B cell (primary cell): ENCODE results near the gene AGBL3. TPM values are rescaled to one million over a fixed set of nuclear protein-coding genes. Genes with fewer than 3 reads are reported as not detected.

Experiments used
- ATAC-seq: fragments of 200-7000 bp; cut with Tn5 transposase; one replicate; pipeline ENCODE4 v1.10.0; 2021; ENCODE audit warnings: low read depth, mild to moderate bottlenecking, moderate number of reproducible peaks, moderate library complexity
- CTCF ChIA-PET: fragments of 350-600 bp; sonication (Branson Sonifier 250); formaldehyde crosslinking; loops from one replicate; lab custom pipeline; 2021; ENCODE audit warnings: antibody characterized with exemption, inconsistent platforms; lab: Charles Lee
- POLR2A ChIA-PET: fragments of 350-600 bp; sonication (Branson Sonifier 250); formaldehyde crosslinking; loops from one replicate; lab custom pipeline; 2021; ENCODE audit warnings: antibody characterized with exemption; lab: Charles Lee
- DNase-seq: peaks from one replicate; pipeline ENCODE4 v3.0.0; 2013
- H2AFZ ChIP-seq: 2 replicates; pipeline ENCODE4 v1.6.1; 2012; ENCODE audit warnings: mild to moderate bottlenecking, low read depth, low read length; ENCODE audit not compliant: insufficient read depth, poor library complexity, severe bottlenecking
- H3K27ac ChIP-seq, 2 donors: 1 replicate in 1 of 2; 2 replicates in 1 of 2; pipeline ENCODE4 v1.5.1; 2012 to 2013; ENCODE audit warnings: low read length in 2 of 2, mild to moderate bottlenecking in 2 of 2, moderate library complexity in 1 of 2
- H3K27me3 ChIP-seq, 4 experiments: fragments of 200-600 bp in 1 of 4; sonication (generic) in 1 of 4; replicated peaks in 1 of 4; 1 replicate in 2 of 4; 2 replicates in 2 of 4; pipeline versions ENCODE4 v1.6.1 to v1.7.0; 2013 to 2016; ENCODE audit warnings: low read length in 3 of 4, mild to moderate bottlenecking in 2 of 4, mixed read lengths in 1 of 4, moderate library complexity in 1 of 4; ENCODE audit not compliant: insufficient read depth in 4 of 4, control insufficient read depth in 3 of 4; ENCODE audit errors: control extremely low read depth in 1 of 4
- H3K36me3 ChIP-seq, 2 experiments: replicated peaks in 1 of 2; 1 replicate in 1 of 2; 2 replicates in 1 of 2; pipeline versions ENCODE4 v1.6.1 to v1.7.1; 2013; ENCODE audit warnings: low read length in 1 of 2; ENCODE audit not compliant: insufficient read depth in 2 of 2, control insufficient read depth in 1 of 2; ENCODE audit errors: control extremely low read depth in 1 of 2, extremely low read depth in 1 of 2
- H3K4me1 ChIP-seq, 2 donors: fragments of 200-600 bp in 1 of 2; sonication (generic) in 1 of 2; 1 replicate in 1 of 2; 2 replicates in 1 of 2; pipeline versions ENCODE4 v1.5.1 to v1.6.1; 2013 to 2017; ENCODE audit warnings: low read length in 2 of 2; ENCODE audit not compliant: control insufficient read depth in 2 of 2, insufficient read depth in 2 of 2
- H3K4me2 ChIP-seq: replicated peaks from 2 replicates; pipeline ENCODE3; 2012; ENCODE audit warnings: mild to moderate bottlenecking, low read depth, low read length; ENCODE audit not compliant: poor library complexity, severe bottlenecking
- H3K4me3 ChIP-seq, 5 experiments: fragments of 200-600 bp in 1 of 5; sonication (generic) in 1 of 5; 1 replicate in 3 of 5; 2 replicates in 2 of 5; pipeline versions ENCODE4 v1.5.1 to v1.7.0; 2011 to 2016; ENCODE audit warnings: low read length in 4 of 5, mild to moderate bottlenecking in 4 of 5, low read depth in 2 of 5, control low read depth in 1 of 5, moderate library complexity in 1 of 5; ENCODE audit not compliant: insufficient read depth in 1 of 5; ENCODE audit errors: control extremely low read depth in 1 of 5, extremely low read depth in 1 of 5
- H3K79me2 ChIP-seq: fragments of 200-600 bp; sonication (generic); one replicate; pipeline ENCODE4 v1.6.0; 2016; ENCODE audit warnings: low read length; ENCODE audit not compliant: control insufficient read depth, insufficient read depth
- H3K9ac ChIP-seq: fragments of 200-600 bp; sonication (generic); 2 replicates; pipeline ENCODE4 v1.6.1; 2017; ENCODE audit warnings: mild to moderate bottlenecking, low read length, moderate library complexity
- H3K9me3 ChIP-seq, 3 donors: one replicate each; pipeline versions ENCODE4 v1.6.1 to v1.7.1; 2013; ENCODE audit warnings: low read length in 2 of 3; ENCODE audit not compliant: control insufficient read depth in 2 of 3, insufficient read depth in 1 of 3; ENCODE audit errors: control extremely low read depth in 1 of 3
- H4K20me1 ChIP-seq: 2 replicates; pipeline ENCODE4 v1.6.0; 2012; ENCODE audit warnings: mild to moderate bottlenecking, low read length; ENCODE audit not compliant: insufficient read depth, control insufficient read depth, poor library complexity, severe bottlenecking
- H3K27ac Mint-ChIP-seq: one replicate; pipeline ENCODE4 v1.8.0; 2021; ENCODE audit warnings: mixed read lengths
- H3K27me3 Mint-ChIP-seq: one replicate; pipeline ENCODE4 v1.8.0; 2021; ENCODE audit warnings: mixed read lengths
- H3K4me1 Mint-ChIP-seq: one replicate; pipeline ENCODE4 v1.8.0; 2021; ENCODE audit warnings: mixed read lengths
- H3K4me3 Mint-ChIP-seq: one replicate; pipeline ENCODE4 v1.8.0; 2021; ENCODE audit warnings: mixed read lengths
- H3K9me3 Mint-ChIP-seq: one replicate; pipeline ENCODE4 v1.8.0; 2022; ENCODE audit warnings: mixed read lengths; ENCODE audit not compliant: insufficient read depth
- CTCF ChIP-seq: fragments of 200-600 bp; IDR thresholded peaks from one replicate; pipeline ENCODE4 v1.8.0; 2022; ENCODE audit warnings: antibody characterized with exemption, mild to moderate bottlenecking
- EZH2 ChIP-seq: IDR thresholded peaks from 2 replicates; pipeline ENCODE4 v1.6.1; 2012; ENCODE audit warnings: borderline replicate concordance, low read depth, mild to moderate bottlenecking, moderate library complexity, low read length; ENCODE audit not compliant: insufficient read depth, poor library complexity, severe bottlenecking
- WGBS: methylation state at CpG from one replicate; pipeline ENCODE4 v1.1.5; 2013; ENCODE audit warnings: missing lambda C conversion rate; ENCODE audit not compliant: insufficient coverage; 5-methylcytosine and 5-hydroxymethylcytosine counted together
- intact Hi-C: fragments of 100-400 bp; cut with micrococcal nuclease; formaldehyde crosslinking; loops from one replicate; pipeline ENCODE4 v1.10.0; 2022
- polyA plus RNA-seq: library from polyadenylated mRNA; depleted of rRNA; stranded (reverse); fragments of >200 nt; gene quantifications from 2 replicates; pipeline ENCODE4 v1.2.3, GENCODE V29; 2012
- total RNA-seq, 2 donors: library from RNA; stranded (reverse); fragments of 120-200 nt in 1 of 2; gene quantifications; 1 replicate in 1 of 2; 2 replicates in 1 of 2; pipeline versions ENCODE4 v1.2.3 to v1.2.4, GENCODE V29; 2013 to 2022

The AGBL3 gene
- total and polyA plus RNA-seq, 2 donors (not counting 1 experiment from before 2014, with no cell fraction given) = 0.51 to 10.9 TPM

DNA sequence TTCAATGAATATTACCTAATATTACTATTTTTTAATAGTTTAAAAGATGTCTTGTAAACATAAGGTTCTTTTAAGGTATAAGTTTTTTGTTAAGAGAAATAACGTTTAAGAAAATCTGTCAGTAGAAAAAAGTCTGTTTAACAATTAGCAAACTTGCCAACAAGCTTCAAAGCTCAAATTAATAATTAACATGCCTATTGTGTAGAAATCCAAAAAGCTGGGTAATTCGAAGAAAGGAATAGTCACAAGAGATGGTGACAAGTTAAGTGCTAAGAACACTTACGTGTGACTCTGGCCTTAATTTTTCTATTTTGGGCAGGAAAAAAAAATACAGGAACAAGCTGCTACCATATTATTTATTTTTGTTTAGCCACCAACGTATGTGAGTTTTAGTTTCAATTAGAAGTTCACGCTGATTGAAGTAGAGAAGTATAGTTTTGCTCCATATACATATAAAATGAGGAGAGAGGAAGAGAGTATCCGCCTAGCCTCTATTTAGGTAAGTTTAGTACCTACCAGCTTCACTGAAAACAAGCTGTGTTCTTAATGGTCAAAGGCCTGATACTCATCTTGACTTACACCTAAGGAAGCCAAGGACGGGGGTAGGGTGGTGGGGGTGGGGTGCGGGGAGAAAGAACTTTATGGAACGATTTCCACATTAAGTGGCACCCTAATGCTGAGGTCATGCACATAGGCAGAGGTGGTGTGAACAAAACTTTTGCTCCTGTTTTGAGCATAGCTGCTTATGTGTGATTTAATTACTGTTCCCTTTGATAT, 43.4 kb upstream of the AGBL3 start:
- no peaks in the 10 kb centered on the region for H3K9me3 ChIP-seq
- no peak overlapping the region for H3K4me2 ChIP-seq
- H3K4me1 ChIP-seq = no peaks in the 10 kb centered on the region
- H3K36me3 ChIP-seq = no peaks in the 10 kb centered on the region
- POLR2A ChIA-PET = no interaction called here
- intact Hi-C loops = no loop called here
- peaks cover 3% of the 10 kb centered on the region for H3K27me3 Mint-ChIP-seq
- no peak overlapping the region for H2AFZ ChIP-seq
- no peak for TF ChIP-seq EZH2
- TF ChIP-seq CTCF = no peak
- DNase-seq (no peak), ATAC-seq (no peak)
- no peaks in the 10 kb centered on the region for H4K20me1 ChIP-seq
- no peak overlapping the region for H3K9ac ChIP-seq
- no peak overlapping the region for H3K27ac Mint-ChIP-seq
- no peaks in the 10 kb centered on the region for H3K79me2 ChIP-seq
- no peaks in the 10 kb centered on the region for H3K9me3 Mint-ChIP-seq
- no peaks in the 10 kb centered on the region for H3K4me1 Mint-ChIP-seq
- CTCF ChIA-PET = interaction anchor here (0.6 to 4.0 kb wide), 7 partner anchors 43 to 337 kb away, joined by 3 to 59 read pairs (median 3); partner anchors contain the start of gene AGBL3
- no peak overlapping the region for H3K4me3 ChIP-seq
- no peak overlapping the region for H3K27ac ChIP-seq
- H3K4me3 Mint-ChIP-seq = no peak overlapping the region
- H3K27me3 ChIP-seq = no peaks in the 10 kb centered on the region
- no CpG with 5 or more reads among the region's 9 CpGs for WGBS

DNA sequence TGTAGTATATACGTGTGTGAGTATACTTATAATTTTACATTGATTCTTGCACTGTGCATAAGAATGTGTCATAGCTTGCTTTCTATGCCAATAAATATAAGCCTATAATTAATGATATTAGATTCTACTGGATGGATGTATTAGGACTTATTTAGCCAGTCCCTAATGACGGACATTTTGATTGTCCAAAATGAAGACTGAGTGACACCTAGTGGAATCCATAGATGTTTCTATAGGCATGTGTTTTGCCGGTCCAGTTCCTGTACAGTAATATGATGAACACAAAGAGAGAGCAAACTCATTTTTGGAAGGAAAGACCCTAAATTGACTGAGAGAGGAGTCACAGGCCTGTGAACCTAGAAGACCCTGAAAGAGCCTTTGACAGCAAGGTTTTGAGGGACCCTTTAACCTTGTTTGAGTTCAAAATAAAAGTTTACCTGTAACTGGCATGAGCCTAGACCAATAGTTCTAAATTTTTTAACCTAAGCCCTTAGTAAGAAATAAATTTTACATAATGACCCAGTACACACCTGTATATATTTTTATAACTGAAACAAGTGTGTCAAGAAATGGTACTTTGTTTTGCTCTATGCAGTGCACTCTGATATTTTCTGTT, 42.4 kb upstream of the AGBL3 start:
- no peak overlapping the region for H3K4me2 ChIP-seq
- no peaks in the 10 kb centered on the region for H4K20me1 ChIP-seq
- no peak overlapping the region for H3K9ac ChIP-seq
- H3K27me3 ChIP-seq = no peaks in the 10 kb centered on the region
- H3K4me1 ChIP-seq = no peaks in the 10 kb centered on the region
- no peak overlapping the region for H3K4me3 ChIP-seq
- H3K27ac ChIP-seq = no peak overlapping the region
- H3K9me3 Mint-ChIP-seq = no peaks in the 10 kb centered on the region
- no peaks in the 10 kb centered on the region for H3K4me1 Mint-ChIP-seq
- H2AFZ ChIP-seq = peak overlapping the region; percentile 14
- H3K27ac Mint-ChIP-seq = no peak overlapping the region
- ATAC-seq = peak; percentile 33
- H3K9me3 ChIP-seq = no peaks in the 10 kb centered on the region
- no peak overlapping the region for H3K4me3 Mint-ChIP-seq
- H3K27me3 Mint-ChIP-seq = peaks cover 3% of the 10 kb centered on the region
- WGBS = 42% methylated on average over 1 of the region's 3 CpGs
- TF ChIP-seq CTCF = peak; percentile 32
- TF ChIP-seq EZH2 = no peak
- peak; percentile 36 for DNase-seq
- intact Hi-C loops = no loop called here
- H3K79me2 ChIP-seq = no peaks in the 10 kb centered on the region
- H3K36me3 ChIP-seq = no peaks in the 10 kb centered on the region
- ChIA-PET CTCF (interaction anchor here (0.7 to 4.0 kb wide), 5 partner anchors 42 to 311 kb away, joined by 3 to 59 read pairs (median 5); partner anchors contain the start of gene AGBL3), POLR2A (no interaction called here)
